Natural killer cell (primary cell): Measurements from ENCODE around the gene PARD3B. TPM values are rescaled to one million over a fixed set of nuclear protein-coding genes. Genes with fewer than 3 reads are reported as not detected.
A peak's percentile ranks its signal among the peaks of the same experiment; 100 is the strongest.

Source experiments
- ATAC-seq, 3 donors: fragments of 150-1000 bp in 2 of 3; fragments of 200-7000 bp in 1 of 3; cut with Tn5 transposase; 1 replicate in 1 of 3; 2 replicates in 2 of 3; pipeline ENCODE4 v1.10.0; 2021; ENCODE audit warnings: mild to moderate bottlenecking in 2 of 3, moderate library complexity in 2 of 3
- DNase-seq, 2 donors: peaks; one replicate each; pipeline versions ENCODE4 v3.0.0 to v3.0.0-alpha.2; 2013 to 2021; ENCODE audit warnings: mixed read lengths in 1 of 2
- H3K27ac ChIP-seq: one replicate; pipeline ENCODE4 v1.5.1; 2013; ENCODE audit warnings: mild to moderate bottlenecking, low read length
- H3K27me3 ChIP-seq: one replicate; pipeline ENCODE4 v1.6.1; 2013; ENCODE audit warnings: low read length; ENCODE audit not compliant: control insufficient read depth, insufficient read depth
- H3K36me3 ChIP-seq: one replicate; pipeline ENCODE4 v1.6.1; 2013; ENCODE audit warnings: low read length; ENCODE audit not compliant: control insufficient read depth, insufficient read depth
- H3K4me1 ChIP-seq: one replicate; pipeline ENCODE4 v1.6.1; 2013; ENCODE audit warnings: low read length; ENCODE audit not compliant: control insufficient read depth, insufficient read depth
- H3K4me3 ChIP-seq: one replicate; pipeline ENCODE4 v1.5.1; 2013; ENCODE audit warnings: low read length
- H3K9me3 ChIP-seq: one replicate; pipeline ENCODE4 v1.6.1; 2013; ENCODE audit warnings: low read length; ENCODE audit not compliant: control insufficient read depth, insufficient read depth
- H3K27ac Mint-ChIP-seq, 2 donors: one replicate each; pipeline ENCODE4 v1.8.0; 2022; ENCODE audit warnings: mild to moderate bottlenecking in 2 of 2, mixed read lengths in 2 of 2, moderate library complexity in 1 of 2
- H3K27me3 Mint-ChIP-seq, 2 donors: one replicate each; pipeline ENCODE4 v1.8.0; 2022; ENCODE audit warnings: low read depth in 2 of 2, mixed read lengths in 2 of 2
- H3K36me3 Mint-ChIP-seq: one replicate; pipeline ENCODE4 v1.8.0; 2022; ENCODE audit warnings: mixed read lengths
- H3K4me1 Mint-ChIP-seq, 2 donors: one replicate each; pipeline ENCODE4 v1.8.0; 2022; ENCODE audit warnings: mixed read lengths in 2 of 2
- H3K4me3 Mint-ChIP-seq: one replicate; pipeline ENCODE4 v1.8.0; 2022; ENCODE audit warnings: mild to moderate bottlenecking, moderate library complexity, mixed read lengths
- H3K9me3 Mint-ChIP-seq, 2 donors: one replicate each; pipeline ENCODE4 v1.8.0; 2022; ENCODE audit warnings: mixed read lengths in 2 of 2
- WGBS: methylation state at CpG from one replicate; pipeline ENCODE4 v1.1.7; 2013; ENCODE audit warnings: missing lambda C conversion rate; ENCODE audit not compliant: insufficient coverage; 5-methylcytosine and 5-hydroxymethylcytosine counted together
- intact Hi-C: fragments of 100-400 bp; cut with micrococcal nuclease; formaldehyde crosslinking; loops from one replicate; pipeline ENCODE4 v1.14.2; 2022
- total RNA-seq, 4 donors: library from RNA; stranded (reverse); fragments of 120-200 nt in 1 of 4; gene quantifications; one replicate each; pipeline versions ENCODE4 v1.2.3 to v1.2.4, GENCODE V29; 2013 to 2022
- TF ChIP-seq, protein P1 (sequence below): fragments of 200-600 bp; IDR thresholded peaks from one replicate; pipeline ENCODE4 v1.8.0; 2022; ENCODE audit warnings: antibody characterized with exemption

PARD3B gene
- total RNA-seq, 3 donors from 2014 or later (not counting 1 experiment from before 2014, with no cell fraction given) = 0.13 to 0.45 TPM; not detected in 1

DNA sequence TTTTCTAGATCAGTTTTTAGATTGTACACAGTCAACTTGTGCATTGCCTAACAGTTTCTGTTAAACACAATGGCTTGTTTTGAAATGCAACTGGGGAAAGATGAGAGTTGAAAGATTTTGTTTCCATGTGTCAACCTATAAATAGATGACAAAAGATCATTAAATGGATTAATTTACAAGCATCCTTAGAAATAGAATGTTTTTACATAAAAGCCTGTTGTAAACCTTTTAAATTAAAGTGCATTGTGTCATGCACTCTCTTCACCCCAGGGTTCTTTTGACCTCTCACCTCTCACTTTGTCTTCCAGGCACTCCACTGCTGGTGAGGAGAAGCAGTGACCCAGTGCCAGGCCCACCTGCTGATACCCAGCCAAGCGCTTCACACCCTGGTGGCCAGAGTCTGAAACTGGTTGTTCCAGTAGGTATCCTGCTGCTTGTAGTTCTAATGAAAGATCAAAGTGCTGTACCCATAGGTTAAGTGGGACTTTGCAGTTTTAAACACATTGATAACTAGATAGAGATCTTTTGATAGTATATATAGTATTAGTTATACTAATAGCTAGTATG is 502.1 kb downstream of the PARD3B start:
- Mint-ChIP-seq H3K4me3 (no peak overlapping the region), H3K9me3 (peaks cover 0 to 4% of the 10 kb centered on the region in 2 donors), H3K27ac (no peak overlapping the region), H3K27me3 (peaks cover 0 to under 1% of the 10 kb centered on the region in 2 donors), H3K36me3 (no peaks in the 10 kb centered on the region), H3K4me1 (no peaks in the 10 kb centered on the region)
- Histone ChIP-seq H3K27ac (no peak overlapping the region), H3K27me3 (no peaks in the 10 kb centered on the region), H3K4me1 (no peaks in the 10 kb centered on the region), H3K9me3 (no peaks in the 10 kb centered on the region), H3K4me3 (no peak overlapping the region), H3K36me3 (no peaks in the 10 kb centered on the region)
- WGBS = 83% methylated on average over 1 of the region's 1 CpG
- TF ChIP-seq, protein P1, sequence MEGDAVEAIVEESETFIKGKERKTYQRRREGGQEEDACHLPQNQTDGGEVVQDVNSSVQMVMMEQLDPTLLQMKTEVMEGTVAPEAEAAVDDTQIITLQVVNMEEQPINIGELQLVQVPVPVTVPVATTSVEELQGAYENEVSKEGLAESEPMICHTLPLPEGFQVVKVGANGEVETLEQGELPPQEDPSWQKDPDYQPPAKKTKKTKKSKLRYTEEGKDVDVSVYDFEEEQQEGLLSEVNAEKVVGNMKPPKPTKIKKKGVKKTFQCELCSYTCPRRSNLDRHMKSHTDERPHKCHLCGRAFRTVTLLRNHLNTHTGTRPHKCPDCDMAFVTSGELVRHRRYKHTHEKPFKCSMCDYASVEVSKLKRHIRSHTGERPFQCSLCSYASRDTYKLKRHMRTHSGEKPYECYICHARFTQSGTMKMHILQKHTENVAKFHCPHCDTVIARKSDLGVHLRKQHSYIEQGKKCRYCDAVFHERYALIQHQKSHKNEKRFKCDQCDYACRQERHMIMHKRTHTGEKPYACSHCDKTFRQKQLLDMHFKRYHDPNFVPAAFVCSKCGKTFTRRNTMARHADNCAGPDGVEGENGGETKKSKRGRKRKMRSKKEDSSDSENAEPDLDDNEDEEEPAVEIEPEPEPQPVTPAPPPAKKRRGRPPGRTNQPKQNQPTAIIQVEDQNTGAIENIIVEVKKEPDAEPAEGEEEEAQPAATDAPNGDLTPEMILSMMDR = no peak
- no peak for ATAC-seq
- intact Hi-C loops = no loop called here
- no peak for DNase-seq

DNA sequence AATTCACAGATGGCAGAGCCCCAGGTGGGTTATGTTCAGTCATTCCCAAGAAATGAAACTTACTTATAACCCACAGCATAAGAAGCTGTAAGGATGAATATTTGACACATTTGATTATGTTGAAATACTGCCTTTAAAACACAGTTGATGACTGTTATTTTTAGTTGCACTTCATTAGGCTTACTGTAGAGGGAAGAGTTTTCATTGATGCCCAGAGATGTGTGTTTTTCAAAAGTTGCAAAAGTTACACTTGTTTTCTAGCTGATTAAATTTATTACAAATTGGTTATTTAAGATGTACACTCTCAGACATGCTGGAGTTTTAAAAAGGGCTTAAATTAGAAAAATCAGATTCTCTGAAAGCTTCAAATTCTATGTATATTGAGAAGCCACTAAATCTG is 506.1 kb downstream of the PARD3B start:
- Mint-ChIP-seq H3K36me3 (no peaks in the 10 kb centered on the region), H3K4me1 (no peaks in the 10 kb centered on the region), H3K4me3 (no peak overlapping the region), H3K27me3 (peaks cover 0 to 5% of the 10 kb centered on the region in 2 donors), H3K9me3 (peaks cover 0 to 4% of the 10 kb centered on the region in 2 donors), H3K27ac (no peak overlapping the region)
- DNase-seq (peak in 1 of 2 donors; percentile 9), ATAC-seq (no peak)
- H3K4me1 ChIP-seq = no peaks in the 10 kb centered on the region
- no peak overlapping the region for H3K27ac ChIP-seq
- no peaks in the 10 kb centered on the region for H3K36me3 ChIP-seq
- H3K27me3 ChIP-seq = no peaks in the 10 kb centered on the region
- TF ChIP-seq, protein P1 = no peak
- no peaks in the 10 kb centered on the region for H3K9me3 ChIP-seq
- H3K4me3 ChIP-seq = no peak overlapping the region
- intact Hi-C loops = no loop called here

DNA sequence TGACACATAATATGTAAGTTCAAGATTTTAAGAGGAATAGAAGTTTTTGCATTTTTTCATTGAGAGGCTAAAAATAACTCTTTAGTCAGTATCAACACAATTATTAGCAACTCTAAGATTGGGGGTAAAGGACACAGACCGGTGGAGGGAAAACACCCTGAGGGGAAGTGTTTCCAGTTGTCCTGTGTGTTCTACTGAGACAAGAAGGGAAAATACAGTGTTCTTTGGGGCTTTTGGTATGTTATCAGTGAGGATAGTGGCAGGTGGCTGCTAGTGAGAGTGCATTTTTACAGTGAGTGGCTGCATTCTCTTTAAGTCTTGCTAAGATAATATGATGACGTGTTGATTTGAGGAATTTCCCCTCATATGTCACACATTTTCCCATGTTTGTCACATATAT is 507.5 kb downstream of the PARD3B start:
- Mint-ChIP-seq H3K27ac (no peak overlapping the region), H3K36me3 (no peaks in the 10 kb centered on the region)
- intact Hi-C loops = no loop called here

More for the DNA sequence above, 507.5 kb downstream of the PARD3B start:
- no peaks in the 10 kb centered on the region for H3K9me3 ChIP-seq
- Mint-ChIP-seq H3K4me1 (no peaks in the 10 kb centered on the region), H3K4me3 (no peak overlapping the region), H3K27me3 (peaks cover 0 to 5% of the 10 kb centered on the region in 2 donors), H3K9me3 (peaks cover 0 to 4% of the 10 kb centered on the region in 2 donors)
- no peaks in the 10 kb centered on the region for H3K4me1 ChIP-seq
- TF ChIP-seq, protein P1 = no peak
- H3K36me3 ChIP-seq = no peaks in the 10 kb centered on the region
- no peak overlapping the region for H3K4me3 ChIP-seq
- H3K27ac ChIP-seq = no peak overlapping the region
- H3K27me3 ChIP-seq = no peaks in the 10 kb centered on the region
- 75% methylated on average over 1 of the region's 2 CpGs for WGBS
- no peak for ATAC-seq
- no peak for DNase-seq
